Measurements from ENCODE around the gene RANBP17. TPM values are rescaled to one million over a fixed set of nuclear protein-coding genes. Genes with fewer than 3 reads are reported as not detected.

Gene RANBP17
- total RNA-seq, 1 donor from 2014 or later = 32.8 TPM

GRCh38 chr5:171149772-171150171 is 288.0 kb downstream of the RANBP17 start:
- TF ChIP-seq CTCF (IDR thresholded peaks at IDR 0.05; ENCODE audit: unreplicated experiment) = no peak
- H3K27ac Mint-ChIP-seq = no peak overlapping the region
- H3K27me3 Mint-ChIP-seq = no peaks in the 10 kb centered on the region
- H3K9me3 Mint-ChIP-seq (ENCODE audit: low read depth) = no peaks in the 10 kb centered on the region
- H3K4me3 Mint-ChIP-seq (ENCODE audit: low read depth) = no peak overlapping the region
- peaks cover 6% of the 10 kb centered on the region for H3K4me1 Mint-ChIP-seq (ENCODE audit: low read depth)
- H3K36me3 Mint-ChIP-seq (ENCODE audit: insufficient read depth) = no peaks in the 10 kb centered on the region
- no peak for DNase-seq (ENCODE audit: low spot score, unreplicated experiment)

GRCh38 chr5:171152382-171152781 is 290.6 kb downstream of the RANBP17 start:
- TF ChIP-seq CTCF (IDR thresholded peaks at IDR 0.05; ENCODE audit: unreplicated experiment) = no peak
- Mint-ChIP-seq H3K36me3 (ENCODE audit: insufficient read depth) (no peaks in the 10 kb centered on the region), H3K9me3 (ENCODE audit: low read depth) (no peaks in the 10 kb centered on the region), H3K4me3 (ENCODE audit: low read depth) (no peak overlapping the region), H3K4me1 (ENCODE audit: low read depth) (peaks cover 6% of the 10 kb centered on the region), H3K27ac (no peak overlapping the region), H3K27me3 (no peaks in the 10 kb centered on the region)
- no peak for DNase-seq (ENCODE audit: low spot score, unreplicated experiment)

- H3K27ac Mint-ChIP-seq = no peak overlapping the region
- no peaks in the 10 kb centered on the region for H3K9me3 Mint-ChIP-seq (ENCODE audit: low read depth)
- H3K36me3 Mint-ChIP-seq (ENCODE audit: insufficient read depth) = no peaks in the 10 kb centered on the region
- H3K27me3 Mint-ChIP-seq = no peaks in the 10 kb centered on the region
- H3K4me3 Mint-ChIP-seq (ENCODE audit: low read depth) = no peak overlapping the region
- DNase-seq (ENCODE audit: low spot score, unreplicated experiment) = no peak
- no peak for TF ChIP-seq CTCF (IDR thresholded peaks at IDR 0.05; ENCODE audit: unreplicated experiment)
- H3K4me1 Mint-ChIP-seq (ENCODE audit: low read depth) = peaks cover 3% of the 10 kb centered on the region
These were observed 293.8 kb downstream of the RANBP17 start for GRCh38 chr5:171155621-171156020.

GRCh38 chr5:171157276-171157675 is 295.5 kb downstream of the RANBP17 start:
- Mint-ChIP-seq H3K27ac (no peak overlapping the region), H3K36me3 (ENCODE audit: insufficient read depth) (no peaks in the 10 kb centered on the region), H3K9me3 (ENCODE audit: low read depth) (no peaks in the 10 kb centered on the region), H3K27me3 (no peaks in the 10 kb centered on the region), H3K4me3 (ENCODE audit: low read depth) (no peak overlapping the region), H3K4me1 (ENCODE audit: low read depth) (no peaks in the 10 kb centered on the region)
- TF ChIP-seq CTCF (IDR thresholded peaks at IDR 0.05; ENCODE audit: unreplicated experiment) = no peak
- DNase-seq (ENCODE audit: low spot score, unreplicated experiment) = no peak

- Mint-ChIP-seq H3K4me3 (ENCODE audit: low read depth) (no peak overlapping the region), H3K27me3 (no peaks in the 10 kb centered on the region), H3K9me3 (ENCODE audit: low read depth) (no peaks in the 10 kb centered on the region), H3K27ac (no peak overlapping the region), H3K36me3 (ENCODE audit: insufficient read depth) (no peaks in the 10 kb centered on the region), H3K4me1 (ENCODE audit: low read depth) (no peaks in the 10 kb centered on the region)
- TF ChIP-seq CTCF (IDR thresholded peaks at IDR 0.05; ENCODE audit: unreplicated experiment) = no peak
- no peak for DNase-seq (ENCODE audit: low spot score, unreplicated experiment)
These were observed 296.0 kb downstream of the RANBP17 start for GRCh38 chr5:171157775-171158174.

Data from progenitor cell of endocrine pancreas (in vitro differentiated cells).